ENCODE measurements around the gene NPAS4.

DNA sequence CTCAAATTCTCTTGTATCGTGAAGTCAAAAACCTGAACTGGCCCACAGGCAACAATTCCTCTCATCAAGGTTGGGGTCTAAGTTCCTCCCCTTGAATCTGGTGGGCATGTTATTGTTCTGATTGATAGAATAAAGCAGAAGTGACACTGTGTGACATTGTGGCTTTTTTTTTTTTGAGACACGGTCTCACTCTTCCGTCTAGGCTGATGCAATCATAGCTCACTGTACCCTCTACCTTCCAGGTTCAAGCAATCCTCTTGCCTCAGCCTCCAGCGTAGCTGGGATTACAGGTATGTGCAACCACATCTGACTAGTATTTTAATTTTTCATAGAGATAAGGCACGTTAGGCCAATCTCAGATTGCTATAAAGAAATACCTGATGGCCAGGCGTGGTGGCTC, 37.0 kb downstream of the NPAS4 start:
- TF ChIP-seq ZNF274 (IDR thresholded peaks at IDR 0.05; ENCODE audit: low read depth, low read length) (no peak), YY1 (IDR thresholded peaks at IDR 0.05; ENCODE audit: insufficient read depth, insufficient read length) (no peak), SUZ12 (IDR thresholded peaks at IDR 0.05; ENCODE audit: extremely low read depth, insufficient read depth, insufficient read length) (no peak)
